H9 (cell line): ENCODE data around the gene ST8SIA2. TPM values are rescaled to one million over a fixed set of nuclear protein-coding genes. Genes with fewer than 3 reads are reported as not detected.

Experiments
- DNase-seq: peaks from one replicate; pipeline ENCODE4 v3.0.0-alpha.2; 2017
- H2AFZ ChIP-seq: one replicate; pipeline ENCODE4 v1.6.1; 2013; ENCODE audit warnings: mild to moderate bottlenecking, low read length, control low read depth, moderate library complexity
- H2AK5ac ChIP-seq: 2 replicates; pipeline ENCODE4 v1.6.1; 2013; ENCODE audit warnings: low read length, control low read depth, mixed read lengths; ENCODE audit not compliant: insufficient read length
- H2BK120ac ChIP-seq: one replicate; pipeline ENCODE4 v1.6.1; 2013; ENCODE audit warnings: low read depth, mild to moderate bottlenecking, low read length, control low read depth, inconsistent platforms; ENCODE audit not compliant: poor library complexity, severe bottlenecking
- H2BK12ac ChIP-seq: 2 replicates; pipeline ENCODE4 v1.6.1; 2013; ENCODE audit warnings: low read length, control low read depth, mixed read lengths, low read depth; ENCODE audit not compliant: insufficient read length
- H2BK15ac ChIP-seq: 2 replicates; pipeline ENCODE4 v1.6.1; 2013; ENCODE audit warnings: low read depth, low read length, control low read depth
- H2BK20ac ChIP-seq: one replicate; pipeline ENCODE4 v1.6.1; 2013; ENCODE audit warnings: low read depth, mild to moderate bottlenecking, low read length, control low read depth, inconsistent platforms; ENCODE audit not compliant: poor library complexity, severe bottlenecking
- H2BK5ac ChIP-seq: 2 replicates; pipeline ENCODE4 v1.6.1; 2013; ENCODE audit warnings: low read length, control low read depth, mixed read lengths; ENCODE audit not compliant: insufficient read length
- H3K14ac ChIP-seq: 2 replicates; pipeline ENCODE4 v1.6.1; 2013; ENCODE audit warnings: low read length, control low read depth; ENCODE audit not compliant: insufficient read depth
- H3K18ac ChIP-seq: 2 replicates; pipeline ENCODE4 v1.6.1; 2013; ENCODE audit warnings: low read depth, mild to moderate bottlenecking, mixed read lengths, low read length, control low read depth; ENCODE audit not compliant: insufficient read length
- H3K23ac ChIP-seq: 2 replicates; pipeline ENCODE4 v1.6.1; 2013; ENCODE audit warnings: low read length, control low read depth, mixed read lengths, low read depth; ENCODE audit not compliant: insufficient read length
- H3K23me2 ChIP-seq: 2 replicates; pipeline ENCODE4 v1.6.1; 2013; ENCODE audit warnings: low read depth, mild to moderate bottlenecking, mixed read lengths, low read length, control low read depth; ENCODE audit not compliant: insufficient read length, poor library complexity, severe bottlenecking
- H3K27ac ChIP-seq: 2 replicates; pipeline ENCODE4 v1.5.1; 2013; ENCODE audit warnings: low read length, control low read depth, mixed read lengths, low read depth; ENCODE audit not compliant: insufficient read length
- H3K27me3 ChIP-seq: 2 replicates; pipeline ENCODE4 v1.6.1; 2013; ENCODE audit warnings: low read length, control low read depth, inconsistent platforms; ENCODE audit not compliant: insufficient read depth
- H3K4ac ChIP-seq: 2 replicates; pipeline ENCODE4 v1.6.1; 2013; ENCODE audit warnings: low read depth, mild to moderate bottlenecking, control low read depth, inconsistent platforms, low read length, moderate library complexity
- H3K4me1 ChIP-seq: 2 replicates; pipeline ENCODE4 v1.6.1; 2013; ENCODE audit warnings: low read length, control low read depth, inconsistent platforms; ENCODE audit not compliant: insufficient read depth
- H3K4me2 ChIP-seq: 2 replicates; pipeline ENCODE4 v1.6.1; 2013; ENCODE audit warnings: low read length, control low read depth, mixed read lengths; ENCODE audit not compliant: insufficient read length, insufficient read depth
- H3K56ac ChIP-seq: 2 replicates; pipeline ENCODE4 v1.6.1; 2013; ENCODE audit warnings: low read depth, mild to moderate bottlenecking, mixed read lengths, low read length, control low read depth; ENCODE audit not compliant: insufficient read length
- H3K79me1 ChIP-seq: 2 replicates; pipeline ENCODE4 v1.6.1; 2013; ENCODE audit warnings: low read depth, mild to moderate bottlenecking, moderate library complexity, low read length, control low read depth, inconsistent platforms; ENCODE audit not compliant: insufficient read depth, poor library complexity, severe bottlenecking
- H3K79me2 ChIP-seq: 2 replicates; pipeline ENCODE4 v1.6.1; 2013; ENCODE audit warnings: low read length, control low read depth, inconsistent platforms; ENCODE audit not compliant: insufficient read depth
- H3K9ac ChIP-seq: 2 replicates; pipeline ENCODE4 v1.6.1; 2013; ENCODE audit warnings: low read length, control low read depth, mixed read lengths; ENCODE audit not compliant: insufficient read length; ENCODE audit errors: extremely low read depth
- H3K9me3 ChIP-seq: one replicate; pipeline ENCODE4 v1.6.1; 2013; ENCODE audit warnings: low read depth, low read length, inconsistent platforms; ENCODE audit not compliant: control insufficient read depth
- H3T11ph ChIP-seq: one replicate; pipeline ENCODE4 v1.6.1; 2013; ENCODE audit warnings: mild to moderate bottlenecking, low read length, control low read depth, inconsistent platforms
- H4K20me1 ChIP-seq: one replicate; pipeline ENCODE4 v1.6.1; 2013; ENCODE audit not compliant: control insufficient read depth, insufficient read length, insufficient read depth
- H4K5ac ChIP-seq: 2 replicates; pipeline ENCODE4 v1.6.1; 2013; ENCODE audit warnings: low read depth, mild to moderate bottlenecking, mixed read lengths, low read length, control low read depth; ENCODE audit not compliant: insufficient read length
- H4K8ac ChIP-seq: replicated peaks from 2 replicates; pipeline ENCODE4 v1.6.1; 2013; ENCODE audit warnings: low read length, control low read depth, mixed read lengths, low read depth; ENCODE audit not compliant: insufficient read length
- H4K91ac ChIP-seq: 2 replicates; pipeline ENCODE4 v1.6.1; 2013; ENCODE audit warnings: low read depth, mild to moderate bottlenecking, moderate library complexity, mixed read lengths, low read length, control low read depth; ENCODE audit not compliant: insufficient read length
- H3K27ac Mint-ChIP-seq, 3 experiments: 2 replicates in 2 of 3; 3 replicates in 1 of 3; pipeline ENCODE4 v1.8.0; 2020 to 2021; ENCODE audit warnings: mixed read lengths in 3 of 3, mild to moderate bottlenecking in 1 of 3, moderate library complexity in 1 of 3
- H3K27me3 Mint-ChIP-seq: 2 replicates; pipeline ENCODE4 v1.8.0; 2021; ENCODE audit warnings: low read depth, mild to moderate bottlenecking, moderate library complexity, mixed read lengths
- H3K36me3 Mint-ChIP-seq, 3 experiments: 2 replicates in 2 of 3; 3 replicates in 1 of 3; pipeline ENCODE4 v1.8.0; 2020 to 2021; ENCODE audit warnings: low read depth in 3 of 3, mixed read lengths in 3 of 3; ENCODE audit not compliant: insufficient read depth in 1 of 3
- H3K4me1 Mint-ChIP-seq, 2 experiments: 2 replicates each; pipeline ENCODE4 v1.8.0; 2020; ENCODE audit warnings: mixed read lengths in 2 of 2
- H3K4me3 Mint-ChIP-seq, 2 experiments: 2 replicates in 1 of 2; 3 replicates in 1 of 2; pipeline ENCODE4 v1.8.0; 2020 to 2021; ENCODE audit warnings: mild to moderate bottlenecking in 2 of 2, mixed read lengths in 2 of 2, moderate library complexity in 1 of 2
- H3K9me3 Mint-ChIP-seq, 2 experiments: 2 replicates in 1 of 2; 3 replicates in 1 of 2; pipeline ENCODE4 v1.8.0; 2020; ENCODE audit warnings: mild to moderate bottlenecking in 2 of 2, mixed read lengths in 2 of 2, moderate library complexity in 1 of 2
- CTCF ChIP-seq: fragments of 200-600 bp; sonication (generic); conservative IDR thresholded peaks from 3 replicates; pipeline ENCODE4 v1.8.0; 2021; ENCODE audit warnings: antibody characterized with exemption, mild to moderate bottlenecking
- WGBS: extraction: QIAGEN DNeasy Blood & Tissue Kit; methylation state at CpG from one replicate; pipeline ENCODE4 v1.1.7; 2013; ENCODE audit warnings: missing lambda C conversion rate, low lambda C conversion rate, mixed read lengths; ENCODE audit not compliant: insufficient read length; ENCODE audit errors: extremely low coverage; 5-methylcytosine and 5-hydroxymethylcytosine counted together
- total RNA-seq: library from RNA; stranded (reverse); gene quantifications from 2 replicates; pipeline ENCODE4 v1.2.1, GENCODE V29; 2021

The ST8SIA2 gene
- total RNA-seq, 1 experiment from 2014 or later, result 1.8 TPM

- Histone ChIP-seq H4K5ac (no peak overlapping the region), H2AK5ac (no peak overlapping the region), H4K20me1 (no peaks in the 10 kb centered on the region), H3K23me2 (no peaks in the 10 kb centered on the region), H2BK120ac (no peak overlapping the region), H3T11ph (no peak overlapping the region), H4K8ac (no peak overlapping the region), H2AFZ (no peak overlapping the region), H3K4ac (no peak overlapping the region), H3K23ac (no peak overlapping the region), H3K56ac (no peak overlapping the region), H2BK20ac (no peak overlapping the region), H3K79me2 (no peaks in the 10 kb centered on the region), H3K4me1 (no peaks in the 10 kb centered on the region), H3K9me3 (no peaks in the 10 kb centered on the region), H3K14ac (no peak overlapping the region), H3K27me3 (no peaks in the 10 kb centered on the region), H3K4me2 (no peak overlapping the region), H2BK5ac (no peak overlapping the region), H4K91ac (no peak overlapping the region), H2BK15ac (no peak overlapping the region), H3K18ac (no peak overlapping the region), H3K9ac (no peak overlapping the region), H2BK12ac (no peak overlapping the region), H3K27ac (no peak overlapping the region), H3K79me1 (no peaks in the 10 kb centered on the region)
- no peak for TF ChIP-seq CTCF
- DNase-seq, result no peak
- Mint-ChIP-seq H3K27ac (no peak overlapping the region; a peak in 1 of 7 replicates), H3K9me3 (no peaks in the 10 kb centered on the region), H3K4me3 (no peak overlapping the region), H3K36me3 (peaks cover 0 to 1% (median 0%) of the 10 kb centered on the region in 3 experiments; a peak in 4 of 7 replicates), H3K27me3 (peaks cover 38% of the 10 kb centered on the region), H3K4me1 (peaks cover 8 to 23% of the 10 kb centered on the region in 2 experiments)
- no CpG with 5 or more reads among the region's 26 CpGs for WGBS
These were observed 7.5 kb downstream of the ST8SIA2 start for GRCh38 chr15:92400980-92401787.
